Keratinocyte (primary cell): ENCODE data around the gene POP4.

Source experiments
- CTCF ChIP-seq, 3 experiments: IDR thresholded peaks in 1 of 3; conservative IDR thresholded peaks in 1 of 3; optimal IDR thresholded peaks in 1 of 3; 2 replicates in 2 of 3; 3 replicates in 1 of 3; pipeline versions ENCODE3 to v1.5.1; 2011; ENCODE audit warnings: low read length in 3 of 3, mild to moderate bottlenecking in 3 of 3, moderate library complexity in 2 of 3, control low read depth in 1 of 3, inconsistent platforms in 1 of 3; ENCODE audit not compliant: insufficient read depth in 2 of 3; ENCODE audit errors: extremely low read depth in 1 of 3
- EZH2 ChIP-seq: IDR thresholded peaks from one replicate; pipeline ENCODE4 v1.6.1; 2012; ENCODE audit warnings: inconsistent platforms, mild to moderate bottlenecking, low read length, moderate library complexity

- TF ChIP-seq CTCF (optimal IDR thresholded peaks at IDR 0.05 in 1 of 3, IDR thresholded peaks at IDR 0.05 in 1 of 3, conservative IDR thresholded peaks at IDR 0.05 in 1 of 3; ENCODE audit: extremely low read depth in 1 of 3, insufficient read depth in 2 of 3, low read length in 3 of 3) (no peak), EZH2 (no peak)
These were observed 12.4 kb downstream of the POP4 start for GRCh38 chr19:29618434-29618833.
